ENCODE data around the gene NOS3. TPM values are rescaled to one million over a fixed set of nuclear protein-coding genes. Genes with fewer than 3 reads are reported as not detected.

The NOS3 gene
- total and polyA plus RNA-seq, 2 experiments from 2014 or later = 2.6 to 6.1 TPM

GRCh38 chr7:151062111-151062398 lies 71.2 kb downstream of the NOS3 start:
- Mint-ChIP-seq H3K36me3 (ENCODE audit: low read depth) (peaks cover 18% of the 10 kb centered on the region), H3K27ac (no peak overlapping the region), H3K9me3 (no peaks in the 10 kb centered on the region), H3K4me3 (peak overlapping the region; percentile 86), H3K4me1 (peaks cover 36% of the 10 kb centered on the region), H3K27me3 (ENCODE audit: insufficient read depth, low read depth, poor library complexity) (peaks cover 37% of the 10 kb centered on the region)
- no peak overlapping the region for H2AFZ ChIP-seq
- peaks cover 22% of the 10 kb centered on the region for H3K27me3 ChIP-seq (ENCODE audit: insufficient read depth)
- H3F3A ChIP-seq (replicated peaks; ENCODE audit: low read depth) = peaks cover 10% of the 10 kb centered on the region
- H4K20me1 ChIP-seq (replicated peaks; ENCODE audit: insufficient read depth) = no peaks in the 10 kb centered on the region; the same call in 1 of the 2 replicates
- H3K79me2 ChIP-seq (replicated peaks; ENCODE audit: insufficient read depth) = peaks cover 11% of the 10 kb centered on the region
- TF ChIP-seq EZH2 (IDR thresholded peaks at IDR 0.05; ENCODE audit: low read depth, unreplicated experiment) (no peak), ETS1 (IDR thresholded peaks at IDR 0.05) (0 out of 2 replicates have a peak, but pooled peaks have one; percentile 12), STAT1 (IDR thresholded peaks at IDR 0.05; ENCODE audit: unreplicated experiment) (no peak), ZNF462 (CRISPR knock-in tag; IDR thresholded peaks at IDR 0.05) (no peak), ZNF331 (CRISPR knock-in tag; IDR thresholded peaks at IDR 0.05; ENCODE audit: low read depth) (no peak), CTCF (conservative IDR thresholded peaks at IDR 0.05; ENCODE audit: low read depth in 2 of 2) (no peak), REST (IDR thresholded peaks at IDR 0.05; ENCODE audit: unreplicated experiment) (no peak), POLR2AphosphoS5 (IDR thresholded peaks at IDR 0.05; ENCODE audit: low read depth) (peak; percentile 42; the same call in 1 of the 2 replicates), CREB1 (CRISPR knock-in tag; IDR thresholded peaks at IDR 0.05; ENCODE audit: low read depth) (no peak), NANOG (IDR thresholded peaks at IDR 0.05; ENCODE audit: borderline replicate concordance) (no peak), EZH2phosphoT487 (IDR thresholded peaks at IDR 0.05; ENCODE audit: unreplicated experiment) (no peak), JUNB (IDR thresholded peaks at IDR 0.05; ENCODE audit: unreplicated experiment) (no peak), ZNF114 (CRISPR knock-in tag; IDR thresholded peaks at IDR 0.05) (no peak)
- H3K4me1 ChIP-seq (ENCODE audit: insufficient read depth) = peaks cover 30% of the 10 kb centered on the region
- H3K4me2 ChIP-seq = peak overlapping the region; percentile 95
- H3K4me3 ChIP-seq = peak overlapping the region; percentile 99
- DNase-seq (ENCODE audit: low spot score) (no peak), ATAC-seq (peak; percentile 23; the same call in 2 of the 3 replicates)
- no peak overlapping the region for H3K27ac ChIP-seq (ENCODE audit: low read depth)
- peaks cover 10% of the 10 kb centered on the region for H3K36me3 ChIP-seq (ENCODE audit: insufficient read depth)
- no peaks in the 10 kb centered on the region for H3K9me2 ChIP-seq (ENCODE audit: insufficient read depth)

All from GM23338 (cell line).